Right renal pelvis (tissue), 4 donors: Measurements from ENCODE around the gene POTEI. TPM values are rescaled to one million over a fixed set of nuclear protein-coding genes. Genes with fewer than 3 reads are reported as not detected.
"Not testable (repeated sequence)": the region's sequence is repeated elsewhere in the genome, so short reads cannot be mapped to it uniquely, and the experiment has no call there.

Experiments used
- DNase-seq, 4 donors: peaks; one replicate each; pipeline ENCODE4 v3.0.0-alpha.2; 2013; ENCODE audit warnings: low read depth in 4 of 4, low spot score in 3 of 4, missing footprints in 1 of 4
- polyA plus RNA-seq, 4 donors: library from polyadenylated mRNA; unstranded; fragments of 120-200 nt; gene quantifications; one replicate each; pipeline ENCODE4 v1.2.1, GENCODE V29; 2013; ENCODE audit not compliant: insufficient read length in 4 of 4

Gene POTEI
- under 1 TPM in 3 of 4 donors, not detected in 1; 0.04 to 0.10 (median 0.06) TPM for polyA plus RNA-seq

DNA sequence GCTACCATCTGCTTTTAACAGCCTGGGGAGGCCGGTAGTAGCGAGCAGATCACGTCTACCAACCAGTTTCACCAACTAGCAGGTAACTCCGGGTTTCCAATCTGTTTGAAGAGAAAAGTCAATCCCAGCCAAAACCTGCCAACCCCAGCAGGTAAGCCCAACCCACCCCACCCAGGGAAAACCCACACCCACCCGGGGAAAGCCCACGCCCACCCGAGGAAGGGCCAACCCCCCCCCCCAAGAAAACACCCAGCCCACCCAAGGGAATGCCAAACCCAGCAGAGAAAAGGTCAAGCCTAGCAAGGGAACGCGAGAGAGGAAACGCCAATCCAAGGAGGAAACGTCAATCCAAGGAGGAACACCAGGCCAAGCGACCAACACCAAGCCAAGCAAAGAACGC lies at the start of gene POTEI:
Gene POTEI, minus strand, starts transcription at position 101 of the 400 bp plus-strand sequence. Its CDS starts 93 bp downstream, at position 8.
- not testable (repeated sequence) for DNase-seq

DNA sequence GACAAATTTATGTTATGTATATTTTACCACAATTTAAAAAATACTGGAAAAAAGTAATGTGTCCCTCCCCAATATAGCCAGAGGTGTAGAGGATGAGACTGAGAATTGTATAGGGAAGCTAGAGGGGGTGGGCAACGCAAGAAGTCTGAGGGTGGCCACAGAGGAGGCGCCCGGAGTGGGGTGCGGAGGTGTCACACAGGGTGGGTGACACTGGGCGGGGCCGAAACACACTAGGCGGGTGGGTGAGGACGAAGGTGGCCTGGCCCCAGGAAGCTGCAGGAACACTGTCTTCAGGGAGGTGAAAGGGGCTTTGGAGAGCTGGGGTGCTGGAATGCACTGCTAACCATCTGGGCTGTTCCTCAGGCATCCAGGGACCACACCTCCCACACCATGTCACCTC lies 47.3 kb upstream of the POTEI start:
- not testable (repeated sequence) for DNase-seq

DNA sequence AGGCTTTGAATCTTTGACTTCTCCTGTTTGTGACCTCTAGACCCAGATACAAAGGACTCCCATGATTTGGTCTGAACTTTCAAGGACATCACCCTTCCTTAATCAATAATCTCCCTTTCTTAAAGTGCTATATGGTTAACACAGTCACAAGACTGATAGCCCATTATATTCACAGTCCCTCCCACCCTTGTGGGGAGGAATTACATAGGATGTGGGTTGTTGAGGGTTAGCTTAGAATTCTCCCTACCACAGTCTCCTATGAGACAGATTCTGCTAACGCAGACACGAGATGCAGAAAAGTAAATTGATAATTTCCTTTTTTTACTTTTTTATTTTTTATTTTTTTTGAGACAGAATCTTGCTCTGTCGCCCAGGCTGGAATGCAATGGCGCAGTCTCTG lies 45.0 kb upstream of the POTEI start:
- not testable (repeated sequence) for DNase-seq

DNA sequence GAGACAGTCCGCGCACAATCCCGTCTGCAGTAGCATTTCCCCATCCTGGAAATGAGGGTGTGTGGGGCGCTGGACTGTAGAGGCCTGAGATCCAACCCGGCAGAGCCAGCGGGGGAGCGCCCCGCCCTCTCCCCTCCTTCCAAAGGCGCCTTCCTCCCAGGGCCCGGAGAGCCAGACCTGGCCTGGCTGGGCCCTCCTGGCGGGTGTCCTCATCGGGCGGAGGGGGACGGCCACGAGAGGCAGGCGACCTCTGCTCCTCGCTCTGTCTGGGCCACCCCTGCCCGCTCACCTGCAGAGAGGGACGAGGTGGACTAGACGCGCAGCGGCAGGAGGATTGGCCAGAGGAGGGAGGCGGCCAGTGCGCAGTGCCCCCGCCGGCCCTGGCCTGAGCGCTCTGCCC lies 40.3 kb upstream of the POTEI start:
- not testable (repeated sequence) for DNase-seq

DNA sequence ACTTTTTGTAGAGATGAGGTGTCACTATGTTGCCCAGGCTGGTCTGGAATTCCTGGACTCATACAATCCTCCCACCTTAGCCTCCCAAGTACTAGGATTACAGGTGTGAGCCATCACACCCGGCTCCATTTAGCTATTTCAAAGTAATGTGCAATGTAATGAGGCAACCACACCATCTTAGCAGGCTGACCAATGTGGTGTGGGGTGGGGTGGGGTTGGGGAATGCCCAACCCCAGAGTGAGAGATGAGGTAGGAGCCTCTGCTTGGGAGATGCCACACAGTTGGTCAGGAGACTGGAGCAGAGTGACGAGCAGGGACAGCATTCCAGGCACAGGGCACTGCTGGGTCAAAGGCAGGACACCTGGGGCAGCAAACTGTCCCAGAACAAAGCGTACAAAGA lies 39.3 kb upstream of the POTEI start:
- not testable (repeated sequence) for DNase-seq

DNA sequence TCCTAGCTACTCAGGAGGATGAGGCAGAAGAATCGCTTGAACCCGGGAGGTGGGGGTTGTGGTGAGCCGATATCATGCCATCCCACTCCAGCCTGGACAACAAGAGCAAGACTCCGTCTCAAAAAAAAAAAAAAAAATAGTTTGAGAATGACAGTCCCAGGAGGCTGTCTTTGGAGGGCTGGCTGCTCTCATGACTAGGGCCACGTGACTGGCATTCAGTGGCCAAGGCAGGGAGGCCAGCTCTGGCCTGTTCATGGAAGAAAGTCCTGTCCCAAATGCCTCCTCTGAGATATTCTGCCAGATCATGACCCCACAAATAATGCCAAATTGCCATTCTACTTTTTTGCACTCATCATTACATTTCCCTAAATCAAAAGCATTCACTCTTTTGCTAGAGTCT lies 35.9 kb upstream of the POTEI start:
- DNase-seq, result not testable (repeated sequence)

DNA sequence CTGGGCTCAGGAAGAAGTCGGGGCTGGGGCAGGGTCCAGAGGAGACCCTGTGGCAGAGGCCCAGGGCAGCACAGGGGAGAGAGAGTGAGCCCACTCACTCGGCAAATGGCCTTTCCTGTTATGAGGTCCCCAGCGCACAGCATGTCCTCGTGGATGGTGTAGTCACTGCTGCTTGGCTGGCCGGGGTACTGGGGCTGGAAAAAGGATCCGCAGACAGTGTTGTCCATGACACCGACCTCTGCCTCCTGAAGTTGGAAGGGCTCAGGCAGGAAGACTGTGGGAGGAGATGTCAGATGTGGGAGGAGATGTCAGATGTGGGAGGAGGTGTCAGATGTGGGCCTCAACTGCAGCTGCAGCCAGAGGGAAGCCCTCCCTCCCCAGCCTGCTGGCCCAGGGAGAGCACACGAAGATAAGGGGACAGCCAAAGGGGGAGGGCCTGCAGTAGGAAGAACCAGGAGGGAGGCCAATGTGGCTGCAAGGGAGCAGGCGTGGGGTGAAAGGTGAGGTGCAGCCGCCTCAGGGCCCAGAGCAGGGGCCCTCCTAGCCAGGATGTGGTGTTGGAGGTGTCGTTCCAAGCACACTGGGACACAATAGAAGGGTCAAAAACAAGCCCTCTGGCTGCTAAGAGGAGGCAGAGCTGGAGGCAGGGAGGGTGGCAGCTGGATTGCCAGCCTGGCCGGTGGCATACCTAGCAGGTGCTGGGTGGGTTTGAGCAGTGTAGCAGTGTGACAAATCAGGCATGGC lies 34.8 kb upstream of the POTEI start:
- not testable (repeated sequence) for DNase-seq

DNA sequence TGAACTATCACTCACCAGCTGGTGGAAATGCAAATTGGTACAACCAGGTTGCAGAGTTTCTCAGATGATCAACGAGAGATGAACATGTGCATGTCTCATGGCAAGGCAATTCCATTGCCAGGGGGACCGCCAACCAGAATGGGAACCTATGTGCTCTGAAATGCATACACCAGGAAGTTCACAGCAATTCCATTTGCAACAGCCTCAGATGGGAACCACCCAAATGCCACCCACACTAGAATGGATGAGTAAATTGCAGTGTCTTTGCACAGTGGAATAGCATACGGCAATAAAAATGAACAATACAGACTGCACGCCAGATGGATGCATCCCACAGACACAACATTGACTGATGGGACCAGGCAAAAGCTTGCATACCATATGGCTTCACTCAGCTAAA lies 33.7 kb upstream of the POTEI start:
- not testable (repeated sequence) for DNase-seq

DNA sequence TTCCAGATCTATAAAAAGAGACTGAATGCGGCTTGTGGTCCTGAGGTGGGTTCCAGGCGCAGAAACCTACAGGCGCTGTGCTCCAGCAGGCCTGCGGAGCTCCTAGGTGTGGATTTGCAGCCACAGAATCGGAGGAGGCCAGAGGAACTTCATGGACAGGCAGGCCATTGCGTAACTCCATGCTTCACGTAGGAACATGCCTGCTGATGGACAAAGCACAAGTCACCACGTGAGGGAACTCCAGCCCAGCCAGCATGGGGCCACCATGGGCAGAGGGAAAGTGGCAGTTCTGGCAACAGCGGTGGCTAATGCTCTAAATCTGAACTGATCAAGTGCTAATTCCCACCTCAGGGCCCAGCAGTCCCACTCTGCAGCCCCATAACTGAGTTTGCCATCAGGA lies 29.1 kb upstream of the POTEI start:
- not testable (repeated sequence) for DNase-seq

DNA sequence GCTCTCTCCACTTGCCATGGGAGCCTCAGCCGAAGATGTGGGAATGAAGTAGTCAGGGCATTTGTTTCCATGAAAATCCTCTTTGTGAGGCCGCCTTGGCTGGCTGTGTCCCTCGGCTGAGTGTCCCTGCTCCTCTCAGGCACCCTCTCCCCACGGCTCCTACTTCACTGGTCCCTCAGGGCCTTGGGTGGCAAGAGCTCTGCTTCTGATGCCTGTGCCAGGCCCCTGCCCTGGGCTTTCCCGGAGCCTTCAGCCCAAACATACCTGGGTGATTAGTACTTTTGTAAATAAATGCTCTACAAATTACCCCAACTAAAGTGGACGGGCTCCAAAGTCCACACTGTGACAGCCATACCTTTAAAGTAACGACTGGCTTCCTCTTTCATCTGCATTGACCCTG lies 27.5 kb upstream of the POTEI start:
- not testable (repeated sequence) for DNase-seq

DNA sequence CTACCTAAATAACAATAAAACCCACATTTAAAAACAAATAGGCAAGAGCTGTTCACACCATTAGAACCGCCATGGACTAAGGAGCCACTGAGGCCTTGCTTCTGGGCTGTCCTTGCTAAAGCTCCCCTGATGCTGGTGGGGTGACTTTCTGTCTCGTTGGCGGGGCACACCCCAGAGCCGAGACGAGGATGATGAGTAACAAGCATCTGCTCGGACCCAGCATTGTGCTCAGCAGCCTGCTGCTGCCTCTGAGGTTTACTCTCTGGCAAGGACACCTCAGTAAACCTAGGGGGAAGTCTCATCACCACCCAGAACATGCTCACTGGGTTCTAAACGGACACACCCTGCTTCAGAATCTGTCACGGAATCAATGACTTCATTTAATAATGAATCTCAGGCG lies 22.5 kb upstream of the POTEI start:
- not testable (repeated sequence) for DNase-seq

DNA sequence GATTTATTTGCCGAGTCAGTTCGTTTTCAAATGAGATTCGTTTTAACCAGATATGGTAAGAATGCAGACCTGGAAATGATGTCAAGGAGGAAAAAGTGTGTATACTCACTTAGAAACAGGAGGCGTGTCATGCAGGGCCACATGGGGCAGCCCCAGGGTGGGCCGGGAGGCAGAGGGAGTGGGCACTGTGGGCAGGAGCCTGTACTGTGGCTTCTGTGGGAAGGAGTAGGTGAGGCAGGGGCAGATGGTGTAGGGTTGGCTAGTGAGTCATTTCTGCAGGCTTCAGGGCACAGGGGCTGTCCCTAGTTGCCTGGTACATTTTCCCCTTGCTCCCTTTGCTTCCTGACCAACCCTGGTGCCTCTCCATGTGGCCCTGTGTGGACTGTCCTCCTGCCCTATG lies 22.1 kb upstream of the POTEI start:
- not testable (repeated sequence) for DNase-seq

DNA sequence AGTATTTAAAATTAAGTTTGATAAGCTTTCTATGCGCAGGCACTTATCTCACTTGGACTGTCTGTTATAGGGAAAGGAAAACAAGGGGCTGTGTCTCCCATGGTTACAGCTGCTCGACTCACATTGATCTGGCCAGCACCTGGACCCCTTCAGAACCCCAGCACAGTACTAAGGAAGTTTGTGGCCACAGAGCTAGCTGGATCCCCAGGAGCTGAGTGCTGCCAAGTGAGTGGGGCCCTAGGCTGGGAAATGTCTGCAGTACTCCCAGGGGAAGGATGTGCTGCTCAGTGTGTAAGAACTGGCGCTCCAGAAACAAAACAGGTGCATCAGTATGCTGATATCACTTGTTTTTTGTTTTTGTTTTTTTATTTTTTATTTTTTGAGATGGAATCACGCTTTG lies 21.1 kb upstream of the POTEI start:
- not testable (repeated sequence) for DNase-seq

DNA sequence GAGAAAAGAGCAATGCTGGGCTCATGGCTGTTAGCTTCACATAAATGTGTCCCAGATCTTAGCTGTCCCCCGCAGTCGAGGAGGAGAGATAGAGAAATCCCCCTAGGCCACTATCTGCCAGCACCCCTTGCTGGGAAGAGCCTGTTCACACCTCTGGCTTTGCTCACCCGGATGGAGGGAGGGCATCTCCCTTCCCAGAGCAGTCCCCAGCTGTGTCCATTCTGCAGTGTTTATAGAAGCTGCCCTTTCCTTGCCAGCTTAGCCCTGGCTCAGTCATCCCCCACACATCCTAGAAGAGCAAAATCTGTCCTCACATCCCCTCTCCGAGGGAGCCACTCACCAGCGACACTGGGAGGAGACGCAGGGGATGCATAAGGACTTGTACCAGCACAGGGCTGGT lies 20.4 kb upstream of the POTEI start:
- DNase-seq, result not testable (repeated sequence)

DNA sequence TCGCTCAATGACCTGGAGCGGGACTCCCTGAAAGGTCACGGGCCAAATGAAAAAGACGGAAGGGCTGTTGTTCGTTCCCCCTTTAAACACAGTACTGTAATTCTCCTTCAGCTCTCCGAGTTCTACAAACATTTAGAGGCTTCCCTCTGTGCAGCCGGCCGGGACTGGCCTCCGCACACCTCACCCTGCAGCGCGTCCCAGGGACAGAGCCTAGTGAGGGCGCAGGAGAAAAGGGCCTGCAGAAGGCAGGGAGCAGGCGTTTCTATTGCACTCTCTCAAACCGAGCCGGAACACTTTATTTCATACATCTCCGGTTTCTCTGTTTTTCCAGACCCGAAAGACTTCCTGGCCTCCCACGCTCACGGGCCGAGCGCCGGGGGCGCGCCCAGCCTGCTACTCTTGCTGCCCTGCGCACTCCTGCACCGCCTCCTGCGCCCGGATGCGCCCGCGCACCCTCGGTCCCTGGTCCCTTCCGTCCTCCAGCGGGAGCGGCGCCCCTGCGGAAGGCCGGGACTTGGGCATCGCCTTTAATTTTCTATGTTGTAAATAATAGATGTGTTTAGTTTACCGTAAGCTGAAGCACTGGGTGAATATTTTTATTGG lies 18.3 kb upstream of the POTEI start:
- DNase-seq, result not testable (repeated sequence)

DNA sequence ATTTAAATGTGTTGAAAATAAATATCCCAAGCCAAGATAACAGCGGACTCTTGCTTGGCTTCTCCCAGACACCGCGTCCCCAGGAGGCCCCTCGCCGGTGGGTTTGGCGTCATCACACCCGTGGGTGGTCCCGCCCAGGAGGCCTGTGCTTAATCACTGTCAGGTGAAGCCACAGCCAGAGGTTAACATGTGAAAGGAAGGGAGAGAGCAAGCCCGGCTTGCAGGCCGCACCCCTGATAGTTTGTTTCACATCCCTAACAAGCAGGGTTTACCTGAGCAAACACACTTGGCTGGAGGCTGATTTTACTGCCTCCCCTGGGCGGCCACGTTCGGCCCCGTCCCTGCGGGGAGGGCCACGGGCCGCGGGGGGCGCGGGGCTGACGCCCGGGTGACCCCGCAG lies 13.3 kb upstream of the POTEI start:
- DNase-seq, result not testable (repeated sequence)

DNA sequence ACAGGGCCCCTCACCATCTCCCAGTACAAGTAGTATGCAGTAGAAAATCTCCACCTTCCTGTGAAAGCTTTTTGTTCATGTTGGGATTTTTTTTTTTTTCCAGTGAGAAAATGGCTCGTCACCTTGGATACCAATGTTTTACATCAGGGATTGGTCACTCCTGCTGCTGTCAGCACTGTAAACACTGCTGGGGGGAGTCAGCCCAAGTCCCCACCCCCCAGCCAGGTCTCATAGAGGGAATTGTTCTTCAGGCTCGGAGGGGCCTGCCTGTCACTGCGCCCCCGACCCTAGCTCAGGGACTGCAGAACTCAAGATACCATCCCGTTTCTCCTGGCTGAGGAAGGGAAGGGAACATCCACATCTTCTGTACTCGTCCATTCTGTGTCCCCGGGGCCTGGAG lies 11.9 kb upstream of the POTEI start, which contains the start of gene CFC1B:
Gene CFC1B, plus strand, starts transcription at position 231 of the 400 bp plus-strand sequence. CDS start 263 bp downstream, outside the sequence.
- not testable (repeated sequence) for DNase-seq

DNA sequence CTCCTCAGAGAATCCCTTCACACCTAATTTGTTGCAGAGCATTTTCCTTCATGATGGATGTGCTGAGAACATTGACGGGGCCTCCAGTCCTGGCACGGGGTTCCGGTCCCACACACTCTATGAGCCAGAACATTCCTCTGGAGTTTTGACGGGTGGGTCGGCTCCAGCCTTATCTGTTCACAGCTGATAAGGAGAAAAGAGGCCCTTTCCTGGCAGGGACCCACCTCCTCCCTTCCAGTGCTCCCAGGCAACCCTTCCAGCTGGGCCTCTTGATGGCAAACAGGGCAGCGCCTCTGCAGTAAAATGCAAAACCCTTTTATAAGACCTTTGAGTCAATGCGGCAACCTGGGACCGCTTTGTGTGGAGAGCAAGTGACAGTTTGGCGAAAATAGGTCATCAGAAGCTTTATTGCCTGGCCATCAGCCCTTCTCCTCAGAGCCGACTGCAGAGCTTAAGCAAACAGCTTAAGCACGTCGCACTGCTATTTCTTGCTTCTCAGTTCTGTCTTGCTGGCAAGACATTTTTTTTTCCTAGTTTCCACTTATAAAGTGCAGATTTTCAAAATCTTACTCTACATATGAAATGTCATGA lies 9.5 kb upstream of the POTEI start:
- not testable (repeated sequence) for DNase-seq

DNA sequence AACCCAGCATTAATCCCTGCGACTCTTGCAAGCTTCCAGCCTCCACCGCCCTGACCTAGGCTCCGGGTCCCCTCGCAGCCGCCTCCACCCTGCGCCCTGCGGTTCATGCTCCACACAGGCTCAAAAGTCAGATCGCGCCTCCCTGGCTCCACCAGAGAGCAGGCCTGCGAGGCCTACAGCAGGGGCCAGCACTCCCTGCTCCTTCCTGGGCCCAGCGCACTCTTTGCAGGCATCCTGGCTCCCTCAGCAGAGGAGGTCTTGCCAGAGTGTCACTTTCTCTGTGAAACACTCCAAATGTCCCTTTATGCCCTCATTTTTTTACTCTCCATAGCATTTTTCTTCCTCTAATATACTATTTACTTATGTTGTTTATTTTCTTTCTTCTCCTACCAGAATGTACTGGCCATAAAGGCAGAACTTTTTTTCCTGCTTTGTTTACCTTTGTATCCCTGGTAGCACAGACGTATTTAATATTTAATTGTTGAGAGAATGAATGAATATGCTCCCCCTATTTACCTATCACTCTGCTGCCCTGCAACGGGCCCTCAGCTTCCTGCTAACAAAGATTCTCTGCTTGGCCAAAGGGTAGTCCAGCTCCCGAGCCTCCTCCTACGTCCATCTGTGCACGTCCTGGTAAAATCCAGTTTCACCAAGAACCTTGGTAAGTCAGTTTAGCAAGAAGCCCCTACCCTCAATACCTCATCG lies 2.8 kb upstream of the POTEI start:
- DNase-seq, result not testable (repeated sequence)

DNA sequence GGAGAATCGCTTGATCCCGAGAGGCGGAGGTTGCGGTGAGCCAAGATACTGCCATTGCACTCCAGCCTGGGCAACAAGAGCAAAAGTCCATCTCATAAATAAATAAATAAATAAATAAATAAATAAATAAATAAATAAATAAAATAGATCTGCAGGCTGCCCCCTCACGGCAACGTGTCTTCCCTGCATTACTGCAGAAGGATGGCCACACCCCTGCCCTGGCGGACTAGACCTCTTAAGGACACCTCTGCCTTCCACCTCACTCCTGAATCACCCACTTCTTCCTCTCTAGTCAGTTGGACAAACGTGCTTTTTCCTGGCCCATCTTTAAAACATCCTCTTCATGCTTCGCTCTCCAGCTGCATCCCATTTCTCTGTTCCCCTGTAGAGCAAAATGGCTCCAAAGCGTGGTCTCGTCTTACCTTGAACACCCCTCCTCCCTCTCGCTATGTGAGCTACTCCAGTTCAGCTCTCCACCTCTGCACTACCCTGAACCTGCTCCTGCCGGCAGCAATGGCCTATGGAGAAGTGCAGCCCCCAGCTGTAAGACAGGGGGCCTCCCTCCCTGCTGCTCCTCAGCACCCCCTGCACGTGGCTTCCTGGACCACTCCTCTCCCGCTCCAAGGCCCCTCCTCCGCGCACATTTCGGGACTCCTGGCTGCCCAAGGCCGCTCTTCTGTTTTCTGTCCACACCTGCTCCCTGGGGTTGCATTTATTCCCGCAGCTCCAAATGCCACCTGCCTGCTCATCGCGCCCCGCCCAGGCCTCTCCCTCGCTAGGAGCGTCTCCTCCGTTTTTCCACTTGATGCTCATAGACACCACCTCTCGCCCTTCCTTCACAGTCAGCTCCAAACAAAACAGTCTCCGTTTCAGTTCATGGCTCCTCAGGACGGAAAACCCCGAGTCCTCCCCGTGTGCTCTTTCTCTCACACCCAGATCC lies 1.9 kb upstream of the POTEI start:
- DNase-seq, result not testable (repeated sequence)
